Liver (tissue), 9 donors: ENCODE data around the gene CEACAM19. TPM values are rescaled to one million over a fixed set of nuclear protein-coding genes. Genes with fewer than 3 reads are reported as not detected.

Experiments
- DNase-seq: peaks from one replicate; pipeline ENCODE4 v3.0.0-alpha.2; 2017; ENCODE audit warnings: low spot score
- H3K27ac ChIP-seq, 2 donors: one replicate each; pipeline ENCODE4 v1.7.0; 2013; ENCODE audit warnings: inconsistent platforms in 2 of 2, low read length in 2 of 2, control low read depth in 1 of 2, low read depth in 1 of 2, mild to moderate bottlenecking in 1 of 2
- H3K27me3 ChIP-seq, 4 donors: one replicate each; pipeline versions ENCODE4 v1.6.1 to v1.7.0; 2013; ENCODE audit warnings: low read length in 3 of 4, inconsistent platforms in 1 of 4, mild to moderate bottlenecking in 1 of 4, moderate library complexity in 1 of 4; ENCODE audit not compliant: control insufficient read depth in 4 of 4, insufficient read depth in 4 of 4
- H3K36me3 ChIP-seq, 4 donors: one replicate each; pipeline versions ENCODE4 v1.6.1 to v1.7.0; 2013; ENCODE audit warnings: low read length in 3 of 4, mild to moderate bottlenecking in 3 of 4, low read depth in 1 of 4, moderate library complexity in 1 of 4; ENCODE audit not compliant: control insufficient read depth in 4 of 4, insufficient read depth in 3 of 4
- H3K4me1 ChIP-seq, 4 donors: one replicate each; pipeline versions ENCODE4 v1.6.1 to v1.7.0; 2013; ENCODE audit warnings: low read length in 3 of 4, mild to moderate bottlenecking in 3 of 4, moderate library complexity in 1 of 4; ENCODE audit not compliant: control insufficient read depth in 4 of 4, insufficient read depth in 4 of 4
- H3K4me3 ChIP-seq, 3 donors: one replicate each; pipeline versions ENCODE4 v1.6.1 to v1.7.0; 2013; ENCODE audit warnings: low read length in 3 of 3, control low read depth in 1 of 3, low read depth in 1 of 3, mild to moderate bottlenecking in 1 of 3
- H3K9ac ChIP-seq, 2 donors: one replicate each; pipeline ENCODE4 v1.7.0; 2013; ENCODE audit warnings: low read length in 2 of 2, mild to moderate bottlenecking in 2 of 2, moderate library complexity in 2 of 2, control low read depth in 1 of 2, low read depth in 1 of 2
- H3K9me3 ChIP-seq, 4 donors: one replicate each; pipeline versions ENCODE4 v1.6.1 to v1.7.0; 2013; ENCODE audit warnings: low read length in 3 of 4; ENCODE audit not compliant: control insufficient read depth in 4 of 4
- ATF3 ChIP-seq: IDR thresholded peaks from 2 replicates; pipeline ENCODE4 v1.6.1; 2016; ENCODE audit warnings: antibody characterized with exemption
- FOXA1 ChIP-seq: IDR thresholded peaks from 2 replicates; pipeline ENCODE4 v1.6.1; 2016; ENCODE audit warnings: antibody characterized with exemption
- FOXA2 ChIP-seq: IDR thresholded peaks from 2 replicates; pipeline ENCODE4 v1.6.1; 2016; ENCODE audit warnings: antibody characterized with exemption
- GABPA ChIP-seq, 2 donors: IDR thresholded peaks in 1 of 2; conservative IDR thresholded peaks in 1 of 2; 2 replicates each; pipeline ENCODE4 v1.6.1; 2016; ENCODE audit warnings: antibody characterized with exemption in 2 of 2, mild to moderate bottlenecking in 1 of 2, moderate library complexity in 1 of 2
- HNF4A ChIP-seq, 2 donors: conservative IDR thresholded peaks; 2 replicates each; pipeline ENCODE4 v1.6.1; 2016; ENCODE audit warnings: antibody characterized with exemption in 2 of 2, mild to moderate bottlenecking in 2 of 2
- JUND ChIP-seq, 2 donors: IDR thresholded peaks; 2 replicates each; pipeline ENCODE4 v1.6.1; 2016; ENCODE audit warnings: antibody characterized with exemption in 2 of 2
- MAX ChIP-seq: IDR thresholded peaks from 2 replicates; pipeline ENCODE4 v1.6.1; 2016; ENCODE audit warnings: antibody characterized with exemption
- NR2F2 ChIP-seq: IDR thresholded peaks from 2 replicates; pipeline ENCODE4 v1.6.1; 2016; ENCODE audit warnings: antibody characterized with exemption
- RAD21 ChIP-seq, 2 donors: IDR thresholded peaks; 2 replicates each; pipeline ENCODE4 v1.6.1; 2016; ENCODE audit warnings: antibody characterized with exemption in 2 of 2, mild to moderate bottlenecking in 2 of 2
- REST ChIP-seq: IDR thresholded peaks from 2 replicates; pipeline ENCODE4 v1.6.1; 2016; ENCODE audit warnings: antibody characterized with exemption, mild to moderate bottlenecking
- RXRA ChIP-seq, 2 donors: IDR thresholded peaks; 2 replicates each; pipeline ENCODE4 v1.6.1; 2017 to 2018; ENCODE audit warnings: antibody characterized with exemption in 2 of 2, mild to moderate bottlenecking in 1 of 2
- YY1 ChIP-seq: IDR thresholded peaks from 2 replicates; pipeline ENCODE4 v1.6.1; 2016; ENCODE audit warnings: antibody characterized with exemption, mild to moderate bottlenecking
- ZBTB33 ChIP-seq: IDR thresholded peaks from 2 replicates; pipeline ENCODE4 v1.6.1; 2016; ENCODE audit warnings: antibody characterized with exemption
- WGBS: extraction: QIAGEN DNeasy Blood & Tissue Kit; methylation state at CpG from one replicate; pipeline ENCODE4 v1.1.7; 2013; 5-methylcytosine and 5-hydroxymethylcytosine counted together
- polyA plus RNA-seq, 2 donors: library from polyadenylated mRNA; stranded (reverse) in 1 of 2; unstranded in 1 of 2; fragments of 200-250 nt in 1 of 2; fragments of >200 nt in 1 of 2; fragmentation: Nextera tagmentation in 1 of 2; extraction: Ambion mirVana in 1 of 2; gene quantifications; one replicate each; pipeline versions ENCODE4 v1.2.1 to v1.2.3, GENCODE V29; 2013 to 2015
- total RNA-seq, 2 donors: library from RNA; depleted of rRNA; stranded (reverse); fragments of >200 nt; gene quantifications; one replicate each; pipeline ENCODE4 v1.2.3, GENCODE V29; 2014
- donor health status: healthy.
- donor health status: healthy.
- donor health status: healthy.
- donor health status: healthy.
- donor health status: healthy.

Gene CEACAM19
- total and polyA plus RNA-seq, 4 donors, result 0.75 to 2.6 (median 1.3) TPM

- no peak overlapping the region for H3K4me3 ChIP-seq
- peaks cover 0 to 8% (median 3%) of the 10 kb centered on the region in 4 donors for H3K36me3 ChIP-seq
- WGBS, result 87% methylated on average over 1 of the region's 1 CpG
- H3K27ac ChIP-seq, result no peak overlapping the region
- no peaks in the 10 kb centered on the region for H3K4me1 ChIP-seq
- TF ChIP-seq REST (no peak), ZBTB33 (no peak), HNF4A (conservative IDR thresholded peaks at IDR 0.05) (no peak), NR2F2 (no peak)
- no peak overlapping the region for H3K9ac ChIP-seq
- no peaks in the 10 kb centered on the region for H3K27me3 ChIP-seq
- no peak for DNase-seq
- H3K9me3 ChIP-seq, result no peaks in the 10 kb centered on the region
Measured at GRCh38 chr19:44672226-44672625, 944 bp downstream of the CEACAM19 start.

GRCh38 chr19:44673510-44673909, 2.2 kb downstream of the CEACAM19 start:
- H3K27ac ChIP-seq, result no peak overlapping the region
- H3K9me3 ChIP-seq, result no peaks in the 10 kb centered on the region
- TF ChIP-seq HNF4A (conservative IDR thresholded peaks at IDR 0.05) (no peak), RXRA (IDR thresholded peaks at IDR 0.05) (no peak), MAX (no peak), ZBTB33 (no peak), FOXA1 (no peak), GABPA (IDR thresholded peaks at IDR 0.05 in 1 of 2, conservative IDR thresholded peaks at IDR 0.05 in 1 of 2) (no peak), ATF3 (no peak), JUND (IDR thresholded peaks at IDR 0.05) (no peak), YY1 (no peak), FOXA2 (no peak), RAD21 (IDR thresholded peaks at IDR 0.05) (no peak)
- peaks cover 0 to 8% (median 3%) of the 10 kb centered on the region in 4 donors for H3K36me3 ChIP-seq
- WGBS, result 96% methylated on average over 4 of the region's 4 CpGs
- H3K4me3 ChIP-seq, result no peak overlapping the region
- H3K27me3 ChIP-seq, result no peaks in the 10 kb centered on the region
- H3K9ac ChIP-seq, result no peak overlapping the region
- no peak for DNase-seq
- no peaks in the 10 kb centered on the region for H3K4me1 ChIP-seq
